ENCODE measurements around the gene MTPN. TPM values are rescaled to one million over a fixed set of nuclear protein-coding genes. Genes with fewer than 3 reads are reported as not detected.

MTPN gene
- total RNA-seq, 2 experiments from 2014 or later: 91.3 to 281 TPM

DNA sequence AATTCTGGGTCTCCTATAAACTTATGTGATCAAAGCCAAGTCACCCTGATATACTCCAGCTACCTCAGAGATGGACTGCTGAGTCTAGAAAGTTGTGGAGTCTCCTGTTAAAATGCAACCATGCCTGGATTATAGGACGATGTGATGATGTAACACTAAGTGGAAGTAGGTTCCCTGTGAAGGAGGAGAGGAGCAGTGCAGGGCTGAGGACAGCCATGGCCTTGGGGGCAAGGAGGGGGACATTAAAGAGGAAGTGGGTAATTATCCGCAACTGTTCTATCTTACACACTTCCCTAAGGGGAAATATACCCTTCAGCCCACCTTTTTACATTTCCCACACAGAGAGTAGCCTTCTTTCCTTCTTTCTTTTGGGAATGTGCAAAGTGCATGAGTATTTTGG is 63.8 kb downstream of the MTPN start:
- no peak for TF ChIP-seq EZH2phosphoT487 (IDR thresholded peaks at IDR 0.05; ENCODE audit: borderline replicate concordance, low read depth, low read length)
- TF ChIP-seq CTCF (conservative IDR thresholded peaks at IDR 0.05; ENCODE audit: low read length): no peak
- H3K27ac ChIP-seq (ENCODE audit: low read depth, low read length, poor library complexity, severe bottlenecking): no peak overlapping the region
- no peaks in the 10 kb centered on the region for H3K79me2 ChIP-seq (ENCODE audit: insufficient read depth, low read depth, low read length)
- intact Hi-C loops (cut with micrococcal nuclease; ENCODE audit: unreplicated experiment): no loop called here
- POLR2A ChIA-PET: no interaction called here
- no peaks in the 10 kb centered on the region for H4K20me1 ChIP-seq (ENCODE audit: insufficient read depth, low read length)
- no TSS peak for BruUV-seq (replicated peaks)
- no peak overlapping the region for H3K4me2 ChIP-seq (ENCODE audit: low read length)
- H3K9me2 ChIP-seq (ENCODE audit: insufficient read depth, low read length): no peaks in the 10 kb centered on the region
- DNase-seq (ENCODE audit: low spot score): no peak
- no peak overlapping the region for H2AFZ ChIP-seq (ENCODE audit: low read length)
- H3K4me1 ChIP-seq (ENCODE audit: insufficient read depth, low read length, poor library complexity, severe bottlenecking): no peaks in the 10 kb centered on the region
- H3K9me3 ChIP-seq (ENCODE audit: low read length): no peaks in the 10 kb centered on the region
- no peaks in the 10 kb centered on the region for H3K36me3 ChIP-seq (ENCODE audit: insufficient read depth, low read length)
- no peak overlapping the region for H3K4me3 ChIP-seq (ENCODE audit: low read depth, low read length, poor library complexity, severe bottlenecking)
- CTCF ChIA-PET (ENCODE audit: unreplicated experiment): no interaction called here

GRCh38 chr7:135911099-135911498 is 66.1 kb downstream of the MTPN start:
- H3K9me3 ChIP-seq (ENCODE audit: low read length): no peaks in the 10 kb centered on the region
- H3K36me3 ChIP-seq (ENCODE audit: insufficient read depth, low read length): no peaks in the 10 kb centered on the region
- no TSS peak for BruUV-seq (replicated peaks)
- H2AFZ ChIP-seq (ENCODE audit: low read length): no peak overlapping the region
- no peak overlapping the region for H3K27ac ChIP-seq (ENCODE audit: low read depth, low read length, poor library complexity, severe bottlenecking)
- CTCF ChIA-PET (ENCODE audit: unreplicated experiment): no interaction called here
- no peaks in the 10 kb centered on the region for H3K79me2 ChIP-seq (ENCODE audit: insufficient read depth, low read depth, low read length)
- no peak overlapping the region for H3K4me3 ChIP-seq (ENCODE audit: low read depth, low read length, poor library complexity, severe bottlenecking)
- POLR2A ChIA-PET: interaction anchor here (1.0 kb wide), 1 partner anchor 72 kb away, joined by 3 read pairs; no protein-coding TSS in a partner anchor
- no peak for DNase-seq (ENCODE audit: low spot score)
- H3K9me2 ChIP-seq (ENCODE audit: insufficient read depth, low read length): no peaks in the 10 kb centered on the region
- no peak overlapping the region for H3K4me2 ChIP-seq (ENCODE audit: low read length)
- no peak for TF ChIP-seq CTCF (conservative IDR thresholded peaks at IDR 0.05; ENCODE audit: low read length)
- TF ChIP-seq EZH2phosphoT487 (IDR thresholded peaks at IDR 0.05; ENCODE audit: borderline replicate concordance, low read depth, low read length): no peak
- H4K20me1 ChIP-seq (ENCODE audit: insufficient read depth, low read length): no peaks in the 10 kb centered on the region
- H3K4me1 ChIP-seq (ENCODE audit: insufficient read depth, low read length, poor library complexity, severe bottlenecking): no peaks in the 10 kb centered on the region
- intact Hi-C loops (cut with micrococcal nuclease; ENCODE audit: unreplicated experiment): no loop called here

GRCh38 chr7:135910393-135911036 is 66.6 kb downstream of the MTPN start:
- Histone ChIP-seq H3K27ac (ENCODE audit: low read depth, low read length, poor library complexity, severe bottlenecking) (no peak overlapping the region), H3K9me2 (ENCODE audit: insufficient read depth, low read length) (no peaks in the 10 kb centered on the region), H3K9me3 (ENCODE audit: low read length) (no peaks in the 10 kb centered on the region), H3K4me3 (ENCODE audit: low read depth, low read length, poor library complexity, severe bottlenecking) (no peak overlapping the region), H4K20me1 (ENCODE audit: insufficient read depth, low read length) (no peaks in the 10 kb centered on the region), H3K4me2 (ENCODE audit: low read length) (no peak overlapping the region), H3K4me1 (ENCODE audit: insufficient read depth, low read length, poor library complexity, severe bottlenecking) (no peaks in the 10 kb centered on the region), H3K36me3 (ENCODE audit: insufficient read depth, low read length) (no peaks in the 10 kb centered on the region), H2AFZ (ENCODE audit: low read length) (no peak overlapping the region), H3K79me2 (ENCODE audit: insufficient read depth, low read depth, low read length) (no peaks in the 10 kb centered on the region)
- ChIA-PET CTCF (ENCODE audit: unreplicated experiment) (no interaction called here), POLR2A (interaction anchor here (1.0 kb wide), 1 partner anchor 72 kb away, joined by 3 read pairs; no protein-coding TSS in a partner anchor)
- DNase-seq (ENCODE audit: low spot score): no peak
- TF ChIP-seq CTCF (conservative IDR thresholded peaks at IDR 0.05; ENCODE audit: low read length) (no peak), EZH2phosphoT487 (IDR thresholded peaks at IDR 0.05; ENCODE audit: borderline replicate concordance, low read depth, low read length) (no peak)
- no TSS peak for BruUV-seq (replicated peaks)
- intact Hi-C loops (cut with micrococcal nuclease; ENCODE audit: unreplicated experiment): no loop called here

Data from OCI-LY7 (cell line).